ENCODE results near the gene TRAF3IP1. TPM values are rescaled to one million over a fixed set of nuclear protein-coding genes. Genes with fewer than 3 reads are reported as not detected.
"Not testable (repeated sequence)": the region's sequence is repeated elsewhere in the genome, so short reads cannot be mapped to it uniquely, and the experiment has no call there.

Gene TRAF3IP1
- polyA plus RNA-seq, 12 donors: 7.1 to 22.5 (median 8.8) TPM; not detected in 1

DNA sequence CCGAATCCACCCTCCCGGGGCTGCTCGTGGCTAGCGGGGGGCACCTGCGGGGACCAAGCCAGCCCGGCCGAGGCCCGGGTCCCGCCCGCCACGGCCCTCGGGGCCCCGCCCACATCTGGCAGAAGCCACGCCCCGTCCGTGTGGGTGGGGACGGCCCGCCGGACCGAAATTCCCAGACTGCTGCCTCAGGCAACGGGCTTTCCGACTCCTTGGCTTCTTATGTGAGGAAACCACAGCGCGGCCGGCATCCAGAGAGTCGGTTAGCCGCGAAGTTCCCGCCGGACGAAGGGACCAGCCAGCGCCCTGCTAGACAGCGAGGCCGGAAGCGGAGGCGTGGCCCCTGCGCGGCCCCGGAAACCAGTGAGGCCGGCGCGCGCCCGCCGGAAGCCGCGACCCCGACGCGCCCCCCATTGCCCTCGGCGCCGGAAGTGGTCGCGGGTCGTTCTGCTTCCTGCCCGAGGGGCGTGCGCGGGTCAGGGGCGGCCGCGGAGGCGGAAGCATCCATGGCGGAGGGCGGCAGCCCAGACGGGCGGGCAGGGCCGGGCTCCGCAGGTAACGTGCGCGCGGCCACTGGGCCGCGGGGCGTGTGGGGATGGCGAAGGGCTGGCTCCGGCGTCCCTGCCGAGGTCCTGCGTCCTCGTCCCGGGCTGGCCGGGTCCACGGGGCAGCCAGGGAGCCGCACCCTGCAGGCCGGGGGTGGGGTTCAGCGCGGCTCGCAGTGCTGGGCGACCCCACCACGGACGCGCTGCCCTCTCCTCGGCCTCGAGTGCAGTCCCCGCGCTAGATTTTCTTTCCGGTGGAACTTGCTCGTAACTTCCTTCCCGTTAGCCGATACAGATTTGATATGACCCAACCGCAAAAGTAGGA is 106.5 kb downstream of the TRAF3IP1 start, which contains the start of gene ASB1:
Gene ASB1, plus strand, starts transcription at position 360 of the 867 bp plus-strand sequence. Its CDS starts 144 bp downstream, at position 504.
- peak; percentile 80 for DNase-seq

DNA sequence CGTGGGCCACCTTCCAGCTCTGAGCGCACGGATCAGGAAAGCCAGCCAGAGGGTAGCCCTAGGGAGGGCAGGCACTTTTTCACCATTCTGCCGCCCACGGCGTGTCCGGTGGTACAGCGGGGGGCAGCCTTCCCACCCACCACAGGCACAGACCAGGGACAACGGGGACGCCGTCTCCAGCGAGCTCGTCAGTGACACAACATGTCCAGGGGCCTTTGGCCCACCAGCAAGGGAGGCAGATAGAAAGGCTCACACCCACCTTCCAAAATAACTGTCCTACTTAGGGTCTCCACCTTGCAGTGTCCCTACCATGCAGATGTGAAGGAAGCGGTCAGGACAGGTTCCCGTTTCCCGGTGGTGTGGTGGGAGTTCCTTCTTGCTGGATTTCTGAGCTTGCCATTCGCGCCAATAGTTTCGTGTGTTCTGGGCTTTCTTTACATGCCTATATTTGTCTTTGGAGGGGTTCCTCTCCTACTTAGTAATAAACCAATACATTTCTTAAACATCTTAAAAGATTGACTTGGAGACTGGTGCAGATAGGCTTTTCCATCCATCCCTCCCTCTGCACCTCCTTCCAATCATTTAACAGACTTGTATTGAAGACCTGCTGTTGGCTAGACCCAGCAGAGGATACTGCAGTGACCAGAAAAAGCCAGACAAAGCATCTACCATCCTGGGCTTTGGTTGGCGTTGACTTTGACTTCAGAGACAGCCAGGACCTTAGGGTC is 107.3 kb downstream of the TRAF3IP1 start:
- no peak for DNase-seq

DNA sequence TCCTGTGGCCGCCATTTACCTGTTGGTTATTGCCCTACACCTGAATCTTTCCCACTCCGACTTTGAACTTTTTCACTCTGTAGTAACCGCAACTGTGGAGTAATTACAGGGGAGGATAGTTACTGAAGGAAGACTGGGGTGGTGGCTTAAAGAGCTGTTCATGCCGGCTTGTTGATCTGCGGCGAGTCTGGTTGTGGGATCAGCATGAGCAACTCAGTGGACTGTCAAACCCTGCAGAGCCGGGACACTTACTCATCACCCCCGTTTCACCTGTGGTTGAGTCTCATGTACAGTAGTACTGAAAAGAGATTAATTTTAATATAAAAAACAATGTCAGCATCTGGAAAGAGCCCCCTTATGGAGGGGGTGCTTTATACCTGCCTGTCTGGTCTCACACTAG is 108.5 kb downstream of the TRAF3IP1 start:
- DNase-seq: no peak

DNA sequence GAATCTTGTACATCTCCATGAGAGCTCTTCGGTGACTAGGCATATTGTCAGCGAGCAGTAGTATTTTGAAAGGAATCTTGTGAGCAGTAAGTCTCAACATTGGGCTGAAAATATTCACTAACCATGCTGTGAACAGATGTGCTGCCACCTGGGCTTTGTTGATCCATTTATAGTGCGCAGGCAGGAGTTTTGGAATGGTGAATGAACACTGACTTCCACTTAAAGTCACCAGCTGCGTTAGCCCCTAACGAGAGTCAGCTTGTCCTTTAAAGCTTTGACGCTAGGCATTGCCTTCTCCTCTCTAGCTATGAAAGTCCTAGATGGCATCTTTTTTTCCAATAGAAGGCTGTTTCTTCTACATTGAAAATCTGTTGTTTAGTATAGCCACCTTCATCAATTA is 110.5 kb downstream of the TRAF3IP1 start:
- DNase-seq: no peak

DNA sequence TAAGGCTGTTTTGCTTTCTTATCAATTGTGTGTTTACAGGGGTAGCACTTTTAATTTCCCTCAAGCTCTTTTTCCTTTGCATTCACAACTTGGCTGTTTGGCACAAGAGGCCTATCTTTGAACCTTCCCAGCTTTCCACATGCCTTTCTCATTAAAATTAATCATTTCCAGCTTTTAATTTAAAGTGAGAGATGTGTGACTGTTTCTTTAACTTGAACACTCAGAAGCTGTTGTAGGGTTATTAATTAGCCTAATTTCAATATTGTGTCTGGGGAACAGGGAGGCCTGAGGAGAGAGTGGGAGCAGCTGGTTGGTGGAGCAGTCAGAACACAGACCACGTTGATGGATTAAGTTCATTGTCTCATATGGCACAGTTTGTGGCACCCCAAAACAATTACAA is 111.1 kb downstream of the TRAF3IP1 start:
- DNase-seq: no peak

DNA sequence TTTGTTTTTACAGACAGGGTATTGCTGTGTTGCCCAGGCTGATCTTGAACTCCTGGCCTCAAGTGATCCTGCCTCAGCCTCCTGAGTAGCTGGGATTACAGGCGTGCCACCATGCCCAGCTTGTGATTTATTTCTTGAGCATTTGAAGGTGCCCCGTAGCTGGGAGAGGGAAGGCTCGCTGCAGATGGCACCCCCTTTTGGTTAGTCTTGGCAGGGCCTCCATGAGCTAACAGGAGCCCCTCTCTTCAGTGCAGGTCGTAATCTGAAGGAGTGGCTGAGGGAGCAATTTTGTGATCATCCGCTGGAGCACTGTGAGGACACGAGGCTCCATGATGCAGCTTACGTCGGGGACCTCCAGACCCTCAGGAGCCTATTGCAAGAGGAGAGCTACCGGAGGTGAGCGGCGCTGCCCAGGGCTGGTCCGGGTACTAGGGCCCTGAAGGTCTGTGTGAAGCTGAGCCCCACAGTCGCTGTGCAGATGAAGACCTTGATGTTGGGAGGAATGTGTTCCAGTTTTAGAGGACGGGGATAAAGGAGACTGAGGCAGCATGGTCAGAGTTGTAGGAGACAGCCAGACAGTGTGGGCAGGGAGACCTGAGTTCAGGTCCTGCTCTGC is 113.1 kb downstream of the TRAF3IP1 start:
- DNase-seq: no peak

DNA sequence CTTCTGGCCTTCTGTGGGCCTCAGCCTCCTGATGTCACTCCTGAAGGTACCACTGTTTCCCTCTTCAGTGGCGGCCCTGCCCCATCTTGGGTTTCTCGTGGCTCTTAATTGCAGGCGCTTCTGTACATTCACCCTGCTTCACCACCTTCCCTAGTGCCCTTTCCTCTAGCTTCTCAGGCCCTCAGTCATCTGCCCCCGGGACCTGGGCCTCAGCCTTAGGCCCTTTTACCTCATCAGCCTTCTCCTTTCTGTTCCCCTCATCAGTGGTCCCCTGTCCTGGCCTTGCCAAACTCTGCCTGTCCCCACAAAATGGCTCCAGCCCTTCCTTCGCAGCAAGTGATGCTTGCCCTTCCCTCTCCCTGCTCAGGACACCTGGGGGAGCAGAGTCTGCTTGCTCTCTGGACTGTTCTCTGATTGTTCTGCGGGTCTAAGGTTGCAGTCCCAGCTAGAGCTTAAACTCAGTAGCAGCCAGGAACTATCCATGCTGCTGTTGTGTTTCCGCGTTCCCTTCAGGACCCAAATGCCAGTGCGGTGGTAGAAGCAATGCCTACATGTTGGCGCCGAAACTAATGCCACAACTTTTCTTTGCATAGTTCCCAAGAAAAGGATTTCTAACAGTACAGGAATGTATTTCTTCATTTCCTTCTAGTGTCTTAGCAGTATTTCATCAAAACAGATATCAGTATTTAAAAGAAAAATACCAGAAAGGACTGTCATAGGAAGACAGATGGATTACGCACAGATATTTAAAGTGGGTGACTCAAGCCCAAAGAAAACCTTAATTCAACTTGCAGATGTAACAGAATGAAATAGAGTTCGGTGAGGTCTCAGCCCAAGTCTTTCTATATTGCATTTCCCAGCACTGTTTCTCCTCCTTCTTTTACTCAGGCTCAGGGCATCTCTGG is 113.9 kb downstream of the TRAF3IP1 start:
- no peak for DNase-seq

DNA sequence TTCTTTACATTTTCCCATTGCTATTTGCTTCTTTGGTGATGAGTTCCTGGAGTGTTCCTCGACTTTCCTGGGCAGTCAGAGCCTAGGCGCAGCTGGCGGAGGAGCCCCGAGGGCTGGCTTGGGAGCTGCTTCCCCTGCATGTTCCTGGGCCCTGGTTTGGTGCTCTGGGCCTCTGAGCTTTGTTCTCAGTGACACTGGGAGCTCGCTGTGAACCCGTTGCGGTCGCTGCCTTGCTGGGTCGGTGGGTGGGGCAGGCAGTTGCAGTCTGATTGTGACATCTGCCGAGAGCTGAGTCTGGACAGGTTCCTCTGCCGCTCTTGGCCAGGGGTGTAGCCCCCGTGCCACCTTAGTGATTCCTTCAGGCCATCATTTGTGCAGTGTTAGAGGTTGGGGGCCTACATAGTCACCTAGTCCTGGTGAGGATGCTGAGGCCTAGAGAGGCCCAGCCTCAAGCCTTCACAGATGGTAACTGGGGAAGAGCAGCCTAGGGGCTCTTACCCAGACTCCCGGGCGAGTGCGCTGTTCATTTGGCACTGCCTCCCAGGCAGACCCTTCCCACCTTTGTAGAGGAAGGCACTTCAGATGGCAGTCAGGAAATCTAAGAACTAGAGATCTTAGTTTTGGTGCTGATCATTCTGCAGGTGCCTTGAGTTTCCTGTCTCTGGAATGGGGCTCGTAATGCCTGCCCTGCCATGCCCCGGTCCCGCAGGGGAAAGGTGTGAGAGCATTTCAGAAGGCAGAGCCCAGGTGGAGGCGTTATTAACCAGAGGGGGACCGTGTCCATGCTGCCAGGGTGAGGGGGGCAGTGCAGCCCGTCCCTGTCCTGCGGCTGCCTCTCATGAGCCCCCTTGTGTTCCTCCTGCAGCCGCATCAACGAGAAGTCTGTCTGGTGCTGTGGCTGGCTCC is 114.8 kb downstream of the TRAF3IP1 start:
- no peak for DNase-seq

DNA sequence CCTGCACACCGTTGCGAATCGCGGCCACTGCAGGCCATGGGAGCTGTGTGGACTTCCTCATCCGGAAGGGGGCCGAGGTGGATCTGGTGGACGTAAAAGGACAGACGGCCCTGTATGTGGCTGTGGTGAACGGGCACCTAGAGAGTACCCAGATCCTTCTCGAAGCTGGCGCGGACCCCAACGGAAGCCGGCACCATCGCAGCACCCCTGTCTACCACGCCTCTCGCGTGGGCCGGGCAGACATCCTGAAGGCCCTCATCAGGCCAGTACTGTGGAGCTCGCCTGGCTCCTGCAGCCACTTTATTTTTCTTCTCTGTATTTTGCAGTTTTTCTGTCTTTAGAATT is 115.4 kb downstream of the TRAF3IP1 start:
- no peak for DNase-seq

DNA sequence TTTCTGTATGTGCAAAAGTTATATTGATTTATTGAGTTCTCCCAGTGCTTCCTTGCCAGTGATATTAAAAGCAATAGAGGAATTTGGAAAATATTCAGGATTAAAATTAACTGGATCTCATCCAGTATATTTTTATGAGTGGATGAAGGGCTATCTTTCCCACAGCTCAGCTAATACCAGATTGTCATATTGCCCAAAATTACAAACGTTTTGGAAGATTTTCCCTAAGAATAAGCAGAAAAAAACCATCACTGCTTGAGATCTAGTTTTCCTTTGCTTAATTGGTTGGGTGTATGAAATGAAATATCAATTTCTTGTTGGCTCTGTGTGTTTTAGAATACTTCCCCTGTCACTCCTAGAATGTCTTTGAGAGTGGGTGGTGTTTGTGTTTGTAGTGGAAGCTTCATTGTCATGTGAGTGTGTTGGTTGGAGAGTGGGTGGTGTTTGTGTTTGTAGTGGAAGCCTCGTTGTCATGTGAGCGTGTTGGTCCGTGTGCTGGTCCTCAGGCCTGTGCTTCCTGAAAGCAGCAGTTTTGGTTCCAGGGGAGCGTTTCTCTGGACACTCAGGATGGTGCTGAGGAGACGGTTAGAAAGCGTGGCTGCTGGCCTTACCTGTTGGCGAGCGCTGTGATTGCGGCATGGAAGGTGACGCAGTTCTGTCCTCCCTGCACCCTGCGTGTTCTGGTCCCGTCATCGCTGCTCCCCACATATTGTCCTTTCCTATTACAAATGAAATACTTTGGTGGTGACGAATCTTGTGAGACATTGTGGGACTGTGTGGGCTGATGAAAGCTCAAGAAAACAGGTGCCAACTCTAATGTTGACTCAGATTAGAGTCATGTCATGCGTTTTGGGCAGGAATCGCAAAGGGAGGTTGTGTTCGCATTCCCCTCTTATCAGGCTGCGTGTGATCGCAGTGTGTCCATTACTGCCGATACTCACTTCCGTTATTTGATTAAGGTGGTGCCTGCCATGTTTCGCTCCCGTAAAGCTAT is 118.8 kb downstream of the TRAF3IP1 start:
- DNase-seq: no peak

DNA sequence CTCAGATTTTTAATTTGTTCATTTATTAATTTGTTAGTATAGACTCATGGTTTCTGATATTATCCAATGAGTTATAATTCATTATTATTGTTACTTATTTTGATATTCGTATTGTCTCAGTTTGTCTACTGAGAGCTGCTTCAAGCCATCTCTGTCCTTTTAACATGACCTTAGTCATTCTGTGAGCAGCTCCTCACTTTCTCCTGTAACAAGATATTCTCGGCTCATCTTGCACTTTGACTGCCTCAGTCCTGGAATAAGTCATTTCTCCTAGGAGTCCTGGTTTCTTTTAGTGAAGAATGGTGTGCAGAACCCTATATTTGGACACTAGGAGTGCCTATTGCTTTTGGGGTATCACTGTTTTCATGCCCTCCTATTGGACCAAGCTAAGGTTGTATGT is 119.6 kb downstream of the TRAF3IP1 start:
- DNase-seq: no peak

DNA sequence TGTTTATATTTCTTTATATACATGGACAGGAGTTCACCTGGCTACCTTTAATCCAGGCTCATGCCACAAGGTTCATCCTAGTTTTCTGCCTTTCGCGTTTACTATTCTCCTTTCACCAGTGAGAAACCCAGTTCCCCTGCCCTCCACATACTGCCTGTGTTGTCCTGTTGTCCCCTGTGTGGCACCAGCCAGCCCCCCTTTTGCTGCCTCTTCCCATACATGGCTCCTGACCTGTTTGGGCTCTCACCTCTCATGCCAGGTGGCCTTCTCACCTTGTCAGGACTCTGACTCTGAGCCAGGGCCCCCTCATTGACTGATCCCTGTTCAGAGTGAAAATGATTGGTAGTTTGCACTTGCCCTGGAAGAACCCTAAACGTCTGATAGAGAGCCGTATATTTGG is 120.0 kb downstream of the TRAF3IP1 start:
- DNase-seq: no peak

DNA sequence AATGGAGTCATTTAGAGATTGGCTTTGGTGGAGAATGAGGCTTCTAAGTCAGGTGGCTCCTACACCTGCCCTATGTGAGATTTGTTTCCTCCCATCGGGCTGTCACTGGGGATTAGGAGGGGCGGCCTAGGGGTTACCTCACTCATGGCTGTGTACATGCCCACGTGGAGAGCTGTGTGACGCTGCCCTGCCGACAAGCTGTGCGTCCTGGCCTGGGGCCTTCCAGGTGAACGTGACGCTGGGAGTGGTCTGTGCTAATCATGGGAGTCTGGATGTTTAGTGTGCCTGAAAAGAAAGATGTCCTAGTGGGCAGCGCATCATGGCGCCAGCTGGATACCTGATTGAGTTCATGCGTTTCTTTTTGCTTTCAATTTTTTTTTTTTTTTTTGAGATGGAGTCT is 120.4 kb downstream of the TRAF3IP1 start:
- DNase-seq: no peak

DNA sequence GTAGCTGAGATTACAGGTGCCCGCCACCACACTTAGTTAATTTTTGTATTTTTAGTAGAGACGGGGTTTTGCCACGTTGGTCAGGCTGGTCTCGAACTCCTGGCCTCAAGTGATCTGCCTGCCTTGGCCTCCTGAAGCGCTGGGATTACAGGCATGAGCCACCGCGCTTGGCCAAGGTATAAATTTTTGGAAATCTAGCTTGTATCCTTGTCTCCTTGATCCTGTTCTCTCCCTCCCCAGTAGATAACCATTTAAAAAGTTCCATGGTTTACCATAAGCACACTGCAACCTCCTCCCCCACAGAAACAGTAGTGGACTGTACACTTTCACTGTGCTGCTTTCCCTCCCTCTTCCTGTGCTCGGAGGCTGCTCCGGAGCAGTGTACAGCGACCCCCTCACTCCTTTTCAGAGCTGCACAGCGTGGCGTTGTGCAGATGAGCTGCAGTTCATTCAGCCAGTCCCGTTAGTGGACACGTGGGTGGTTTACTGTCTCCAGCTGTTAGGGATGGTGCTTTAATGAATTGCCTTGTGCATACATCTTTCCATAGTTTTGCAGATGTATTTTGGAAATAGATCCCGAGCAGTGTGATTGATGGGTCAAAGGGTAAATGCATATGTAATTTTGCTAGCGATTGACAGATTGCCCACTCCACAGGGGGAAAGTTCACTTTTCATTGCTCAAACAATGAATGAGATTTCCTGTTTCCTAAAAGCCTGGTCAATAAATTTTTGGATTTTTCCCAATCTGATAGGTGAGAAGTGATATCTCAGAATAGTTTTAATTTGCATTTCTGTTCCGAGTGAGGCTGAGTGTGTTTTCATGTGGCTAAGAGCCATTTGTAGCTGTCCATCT is 121.2 kb downstream of the TRAF3IP1 start:
- DNase-seq: no peak

DNA sequence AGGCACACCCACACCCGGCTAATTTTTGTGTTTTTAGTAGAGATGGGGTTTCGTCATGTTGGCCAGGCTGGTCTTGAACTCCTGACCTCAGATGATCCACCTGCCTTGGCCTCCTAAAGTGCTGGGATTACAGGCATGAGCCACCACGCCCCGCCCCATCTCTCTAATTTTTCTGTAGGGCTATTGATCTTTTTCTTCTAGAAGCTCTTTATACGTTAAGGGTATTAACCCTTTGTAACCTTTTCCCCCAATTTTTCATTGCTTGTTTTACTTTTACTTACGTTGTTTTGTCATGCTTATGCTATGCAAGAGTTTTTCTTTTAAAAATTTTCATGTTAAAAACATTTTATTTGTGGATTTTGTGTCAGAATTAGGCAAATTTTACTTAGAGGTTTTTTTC is 121.9 kb downstream of the TRAF3IP1 start:
- DNase-seq: not testable (repeated sequence)

DNA sequence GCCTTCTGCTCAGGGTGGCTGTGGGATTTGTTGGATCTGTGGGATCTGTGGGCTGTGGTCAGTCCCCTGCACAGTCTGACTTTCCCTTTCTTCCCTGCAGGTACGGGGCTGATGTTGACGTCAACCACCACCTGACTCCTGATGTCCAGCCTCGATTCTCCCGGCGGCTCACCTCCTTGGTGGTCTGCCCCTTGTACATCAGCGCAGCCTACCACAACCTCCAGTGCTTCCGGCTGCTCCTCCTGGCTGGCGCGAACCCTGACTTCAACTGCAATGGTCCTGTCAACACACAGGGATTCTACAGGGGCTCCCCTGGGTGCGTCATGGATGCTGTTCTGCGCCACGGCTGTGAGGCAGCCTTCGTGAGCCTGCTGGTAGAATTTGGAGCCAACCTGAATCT is 123.9 kb downstream of the TRAF3IP1 start:
- no peak for DNase-seq

DNA sequence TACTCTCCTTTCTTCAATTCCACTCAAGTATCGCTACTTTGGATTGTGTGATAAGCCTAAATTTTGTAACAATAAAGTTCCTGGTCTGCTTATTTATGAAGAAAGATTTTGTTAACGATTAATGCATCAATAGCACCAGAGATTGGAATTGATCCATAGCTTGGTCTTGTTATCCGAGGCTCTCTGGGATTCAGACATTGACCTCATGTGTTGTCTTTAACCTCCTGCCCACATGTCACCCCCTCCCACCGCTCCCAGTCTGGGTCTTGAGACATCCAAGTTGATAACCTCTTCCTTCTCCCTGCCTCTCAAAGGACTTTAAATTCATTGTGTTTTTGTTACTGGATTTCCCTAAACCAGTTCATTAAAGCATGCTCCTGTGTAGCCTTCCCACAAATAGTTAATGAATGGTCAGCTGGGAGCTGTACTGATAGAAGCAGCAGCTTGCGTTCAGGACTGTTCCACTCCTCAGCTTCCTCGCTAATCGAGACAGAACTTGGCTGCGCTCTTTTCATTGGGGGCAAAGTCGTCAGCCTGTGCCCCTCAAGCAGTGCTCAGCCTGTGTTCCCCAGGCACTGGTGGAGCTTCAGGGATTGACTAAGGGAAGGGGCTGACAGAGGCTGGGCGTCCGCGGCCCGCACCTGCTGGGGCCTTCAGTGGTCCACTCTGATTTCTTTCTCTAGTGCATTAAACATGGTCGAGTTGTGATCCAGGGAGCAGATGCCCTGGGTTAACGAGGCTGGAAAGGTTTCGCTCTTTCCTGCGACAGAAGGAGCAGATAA is 125.3 kb downstream of the TRAF3IP1 start:
- no peak for DNase-seq

All from muscle of arm (tissue), 12 donors.